Stomach (tissue), 4 donors: ENCODE data around the gene CDK7.

Experiments
- POLR2A ChIP-seq, 4 donors: fragments of 450-650 bp; IDR thresholded peaks; one replicate each; pipeline ENCODE4 v1.6.1; 2016; ENCODE audit warnings: antibody characterized with exemption in 4 of 4, control low read depth in 2 of 4, mild to moderate bottlenecking in 1 of 4, moderate library complexity in 1 of 4
- TF ChIP-seq, protein P1 (sequence below), 7 experiments: fragments of 450-650 bp in 4 of 7; fragments of 200-600 bp in 3 of 7; sonication (generic) in 3 of 7; IDR thresholded peaks; one replicate each; pipeline ENCODE4 v1.5.1; 2016 to 2019; ENCODE audit warnings: antibody characterized with exemption in 7 of 7, control low read depth in 2 of 7, mild to moderate bottlenecking in 1 of 7

DNA sequence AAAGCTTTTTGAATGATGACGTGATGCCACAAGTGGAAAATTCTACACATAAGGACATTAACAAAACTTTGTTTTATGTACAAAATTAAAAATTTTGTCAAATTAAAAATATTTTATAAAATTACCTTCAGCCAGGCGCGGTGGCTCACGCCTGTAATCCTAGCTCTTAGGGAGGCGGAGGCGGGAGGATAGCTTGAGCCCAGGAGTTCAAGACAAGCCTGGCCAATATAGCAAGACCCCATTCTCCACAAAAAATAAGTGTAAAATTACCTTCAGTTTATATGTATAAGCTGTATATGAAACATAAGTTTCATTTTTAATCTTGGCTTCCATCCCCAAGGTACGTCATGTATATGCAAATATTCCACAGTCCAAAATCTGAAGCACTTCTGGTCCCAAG, 40.9 kb downstream of the CDK7 start:
- TF ChIP-seq, protein P1, sequence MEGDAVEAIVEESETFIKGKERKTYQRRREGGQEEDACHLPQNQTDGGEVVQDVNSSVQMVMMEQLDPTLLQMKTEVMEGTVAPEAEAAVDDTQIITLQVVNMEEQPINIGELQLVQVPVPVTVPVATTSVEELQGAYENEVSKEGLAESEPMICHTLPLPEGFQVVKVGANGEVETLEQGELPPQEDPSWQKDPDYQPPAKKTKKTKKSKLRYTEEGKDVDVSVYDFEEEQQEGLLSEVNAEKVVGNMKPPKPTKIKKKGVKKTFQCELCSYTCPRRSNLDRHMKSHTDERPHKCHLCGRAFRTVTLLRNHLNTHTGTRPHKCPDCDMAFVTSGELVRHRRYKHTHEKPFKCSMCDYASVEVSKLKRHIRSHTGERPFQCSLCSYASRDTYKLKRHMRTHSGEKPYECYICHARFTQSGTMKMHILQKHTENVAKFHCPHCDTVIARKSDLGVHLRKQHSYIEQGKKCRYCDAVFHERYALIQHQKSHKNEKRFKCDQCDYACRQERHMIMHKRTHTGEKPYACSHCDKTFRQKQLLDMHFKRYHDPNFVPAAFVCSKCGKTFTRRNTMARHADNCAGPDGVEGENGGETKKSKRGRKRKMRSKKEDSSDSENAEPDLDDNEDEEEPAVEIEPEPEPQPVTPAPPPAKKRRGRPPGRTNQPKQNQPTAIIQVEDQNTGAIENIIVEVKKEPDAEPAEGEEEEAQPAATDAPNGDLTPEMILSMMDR (IDR thresholded peaks at IDR 0.05) = no peak
- TF ChIP-seq POLR2A (IDR thresholded peaks at IDR 0.05) = no peak
